ENCODE results near the gene SEZ6L.

The SEZ6L gene

DNA sequence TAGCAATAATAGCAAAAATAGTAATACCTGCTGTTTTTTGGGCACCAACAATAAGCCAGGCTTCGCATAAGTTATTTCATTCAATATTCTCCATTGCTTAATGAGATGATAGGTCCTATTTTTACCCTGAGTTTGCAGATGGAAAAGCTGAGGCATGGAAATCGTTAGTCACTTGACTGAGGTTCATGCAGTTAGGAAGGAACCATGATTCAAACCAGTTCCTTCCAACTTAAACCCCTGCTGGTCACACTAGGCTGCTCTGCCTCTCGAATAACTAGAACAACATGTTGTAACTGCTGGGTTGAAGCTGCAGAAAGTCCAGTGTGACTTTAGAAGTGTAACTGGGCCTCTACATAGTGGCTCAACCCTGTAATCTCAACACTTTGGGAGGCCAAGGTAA, 69.3 kb downstream of the SEZ6L start:
- TF ChIP-seq, protein P1, sequence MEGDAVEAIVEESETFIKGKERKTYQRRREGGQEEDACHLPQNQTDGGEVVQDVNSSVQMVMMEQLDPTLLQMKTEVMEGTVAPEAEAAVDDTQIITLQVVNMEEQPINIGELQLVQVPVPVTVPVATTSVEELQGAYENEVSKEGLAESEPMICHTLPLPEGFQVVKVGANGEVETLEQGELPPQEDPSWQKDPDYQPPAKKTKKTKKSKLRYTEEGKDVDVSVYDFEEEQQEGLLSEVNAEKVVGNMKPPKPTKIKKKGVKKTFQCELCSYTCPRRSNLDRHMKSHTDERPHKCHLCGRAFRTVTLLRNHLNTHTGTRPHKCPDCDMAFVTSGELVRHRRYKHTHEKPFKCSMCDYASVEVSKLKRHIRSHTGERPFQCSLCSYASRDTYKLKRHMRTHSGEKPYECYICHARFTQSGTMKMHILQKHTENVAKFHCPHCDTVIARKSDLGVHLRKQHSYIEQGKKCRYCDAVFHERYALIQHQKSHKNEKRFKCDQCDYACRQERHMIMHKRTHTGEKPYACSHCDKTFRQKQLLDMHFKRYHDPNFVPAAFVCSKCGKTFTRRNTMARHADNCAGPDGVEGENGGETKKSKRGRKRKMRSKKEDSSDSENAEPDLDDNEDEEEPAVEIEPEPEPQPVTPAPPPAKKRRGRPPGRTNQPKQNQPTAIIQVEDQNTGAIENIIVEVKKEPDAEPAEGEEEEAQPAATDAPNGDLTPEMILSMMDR (IDR thresholded peaks at IDR 0.05; ENCODE audit: low read depth, low read length), result no peak
- DNase-seq (ENCODE audit: extremely low read depth, low read depth), result no peak

GRCh38 chr22:26239581-26239980, 70.3 kb downstream of the SEZ6L start:
- TF ChIP-seq, protein P1 (IDR thresholded peaks at IDR 0.05; ENCODE audit: low read depth, low read length), result no peak
- DNase-seq (ENCODE audit: extremely low read depth, low read depth), result no peak

DNA sequence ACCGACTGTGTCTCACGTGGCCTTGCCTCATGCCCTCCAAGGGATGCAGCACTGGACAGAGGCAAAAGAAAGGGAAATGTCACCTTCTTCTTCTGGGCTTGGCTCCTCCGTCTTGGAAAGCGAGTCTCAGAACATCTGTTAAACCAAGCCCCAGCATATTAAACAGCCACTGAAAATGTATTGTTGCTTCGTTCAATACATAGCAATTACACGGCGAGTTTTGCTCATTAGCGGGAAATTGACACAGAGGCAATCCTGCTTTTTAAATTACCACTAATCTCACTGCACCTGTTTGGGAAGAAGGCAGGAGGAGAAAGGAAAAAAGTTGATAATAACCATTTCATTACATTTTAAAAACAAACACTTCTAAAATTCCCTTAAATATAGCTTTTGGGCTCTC, 72.1 kb downstream of the SEZ6L start:
- TF ChIP-seq, protein P1 (IDR thresholded peaks at IDR 0.05; ENCODE audit: low read depth, low read length), result no peak
- no peak for DNase-seq (ENCODE audit: extremely low read depth, low read depth)

- no peak for DNase-seq (ENCODE audit: extremely low read depth, low read depth)
- TF ChIP-seq, protein P1 (IDR thresholded peaks at IDR 0.05; ENCODE audit: low read depth, low read length), result no peak
These were observed 75.7 kb downstream of the SEZ6L start for GRCh38 chr22:26245001-26245400.

DNA sequence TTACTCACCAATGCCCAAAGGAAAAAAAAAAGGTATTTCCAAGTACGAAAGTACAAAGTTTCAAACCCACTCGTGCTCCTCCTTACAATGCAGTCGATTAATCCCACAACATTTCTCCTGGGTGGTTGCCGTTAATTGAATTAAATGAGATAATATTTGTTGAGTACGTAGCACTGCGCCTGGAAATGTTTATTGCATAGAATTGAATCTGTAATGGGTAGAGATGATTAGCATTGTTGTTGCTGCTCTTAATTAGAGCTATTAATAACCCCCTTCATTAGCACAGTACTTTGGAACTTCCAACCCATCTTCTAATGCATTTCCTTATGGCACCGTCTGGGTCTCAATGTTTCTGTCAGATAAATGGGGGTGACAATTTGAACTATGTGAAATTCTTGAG, 77.3 kb downstream of the SEZ6L start:
- TF ChIP-seq, protein P1 (IDR thresholded peaks at IDR 0.05; ENCODE audit: low read depth, low read length), result no peak
- DNase-seq (ENCODE audit: extremely low read depth, low read depth), result no peak

- DNase-seq (ENCODE audit: extremely low read depth, low read depth), result no peak
- TF ChIP-seq, protein P1 (IDR thresholded peaks at IDR 0.05; ENCODE audit: low read depth, low read length), result no peak
These were observed 82.6 kb downstream of the SEZ6L start for GRCh38 chr22:26251869-26252268.

DNA sequence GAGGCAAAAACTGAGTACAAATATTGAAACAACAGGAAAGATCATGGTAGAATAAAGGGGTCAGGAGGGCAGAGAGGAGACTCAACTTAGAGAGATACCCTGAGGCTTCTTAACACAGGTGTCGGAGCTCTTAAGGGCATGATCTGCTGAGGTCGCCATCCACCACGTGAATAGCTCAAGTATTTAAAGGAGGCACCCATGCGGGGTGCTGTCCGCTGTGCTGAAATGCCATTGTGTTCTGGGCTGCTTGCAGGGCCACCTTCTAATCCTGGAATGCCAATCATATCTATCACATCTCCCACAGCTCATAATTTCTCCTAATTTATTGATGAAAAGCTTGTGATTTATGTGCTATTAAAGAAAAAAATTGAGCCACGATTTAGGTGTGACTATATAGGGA, 90.2 kb downstream of the SEZ6L start:
- DNase-seq (ENCODE audit: extremely low read depth, low read depth), result no peak
- TF ChIP-seq, protein P1 (IDR thresholded peaks at IDR 0.05; ENCODE audit: low read depth, low read length), result no peak

Measured in AG09319 (cell line).